Head of caudate nucleus (tissue), 42 donors: ENCODE results near the gene WFDC5.
"Not testable (repeated sequence)": the region's sequence is repeated elsewhere in the genome, so short reads cannot be mapped to it uniquely, and the experiment has no call there.

ENCODE experiments used
- DNase-seq, 42 donors: peaks; one replicate each; pipeline versions ENCODE4 v3.0.0 to v3.0.0-alpha.2; 2020 to 2021; ENCODE audit warnings: mixed read lengths in 7 of 42
- intact Hi-C: fragments of 100-400 bp; cut with DNase I; formaldehyde crosslinking; loops from one replicate; pipeline ENCODE4 v1.15.0; 2022

WFDC5 gene, protein sequence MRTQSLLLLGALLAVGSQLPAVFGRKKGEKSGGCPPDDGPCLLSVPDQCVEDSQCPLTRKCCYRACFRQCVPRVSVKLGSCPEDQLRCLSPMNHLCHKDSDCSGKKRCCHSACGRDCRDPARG

DNA sequence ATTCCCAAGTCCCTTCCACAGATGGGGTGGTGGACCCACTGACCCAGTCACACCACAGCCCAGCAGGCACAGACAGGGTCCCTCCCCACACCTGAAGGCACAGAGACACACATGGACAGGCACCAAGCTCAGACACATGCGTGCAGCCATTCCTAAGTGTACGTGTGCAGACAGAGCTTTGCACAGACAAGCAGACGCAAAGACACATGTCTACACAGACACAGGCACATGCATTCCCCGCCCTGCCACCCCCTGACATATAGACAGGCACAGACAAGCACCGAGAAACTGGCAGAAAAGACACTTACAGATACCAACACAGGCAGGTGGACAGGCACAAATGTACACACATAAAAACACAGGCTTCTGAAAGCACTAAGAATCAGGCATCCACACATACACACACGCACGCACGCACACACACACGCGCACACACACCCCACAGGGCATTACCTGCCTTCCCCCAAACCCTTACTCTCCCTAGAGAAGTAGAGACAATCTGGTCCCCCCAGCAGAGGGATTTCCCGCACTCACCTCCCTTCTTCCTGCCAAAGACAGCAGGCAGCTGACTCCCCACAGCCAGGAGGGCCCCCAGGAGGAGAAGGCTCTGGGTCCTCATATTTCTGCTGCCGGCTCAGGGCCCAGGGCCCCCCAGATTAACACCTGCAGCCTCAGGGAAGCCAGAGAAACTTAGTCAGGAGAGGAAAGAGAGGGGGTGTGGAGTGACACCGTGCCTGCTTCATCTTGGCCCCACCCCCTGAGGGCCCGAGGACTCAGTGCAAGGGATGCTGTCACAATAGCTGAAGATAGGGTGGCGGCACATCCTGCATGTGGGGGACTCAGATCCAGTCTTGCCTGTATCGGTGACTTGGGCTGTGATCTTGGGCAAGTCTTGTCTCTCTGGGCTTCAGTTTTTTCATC is at the start of gene WFDC5:
Gene WFDC5 (minus strand): TSS at position 710 of the 921 bp plus-strand sequence. CDS start 91 bp downstream, at position 619.
- peak in 1 of 42 donors; percentile 11 for DNase-seq
- intact Hi-C loops: no loop called here

DNA sequence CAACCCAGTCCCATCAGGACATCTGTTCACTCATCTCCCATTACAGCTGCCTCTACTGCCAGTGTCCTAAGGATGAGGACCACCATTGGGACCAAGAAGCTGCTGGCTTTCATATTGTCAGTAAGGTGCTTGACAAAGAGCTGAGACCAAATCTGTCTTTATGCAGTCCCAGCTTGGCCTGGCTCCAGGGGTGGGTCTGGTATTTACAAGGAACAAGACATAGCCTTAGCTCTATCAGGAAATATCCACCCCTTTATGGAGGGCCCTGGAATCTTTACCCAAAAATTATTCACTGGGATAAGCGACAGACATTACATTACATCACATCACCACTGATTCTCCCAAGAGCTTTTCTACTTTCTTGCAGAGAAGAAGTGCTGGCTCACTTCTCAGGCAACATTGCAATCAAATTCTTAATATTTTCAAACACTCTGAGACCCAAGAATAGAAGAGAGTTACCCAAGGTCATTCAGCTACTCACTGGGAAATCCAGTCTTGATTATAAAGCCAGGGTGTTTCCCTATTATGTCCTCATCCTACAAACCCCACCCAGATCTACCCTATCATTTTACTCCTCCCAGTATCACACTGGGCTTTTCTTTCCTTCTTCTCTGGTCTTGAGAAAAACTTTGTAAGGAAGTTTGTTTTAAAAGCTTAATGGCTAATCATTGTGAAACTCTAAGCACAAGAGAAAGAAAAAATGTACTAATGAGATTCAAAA is 48.3 kb upstream of the WFDC5 start:
- intact Hi-C loops: no loop called here

DNA sequence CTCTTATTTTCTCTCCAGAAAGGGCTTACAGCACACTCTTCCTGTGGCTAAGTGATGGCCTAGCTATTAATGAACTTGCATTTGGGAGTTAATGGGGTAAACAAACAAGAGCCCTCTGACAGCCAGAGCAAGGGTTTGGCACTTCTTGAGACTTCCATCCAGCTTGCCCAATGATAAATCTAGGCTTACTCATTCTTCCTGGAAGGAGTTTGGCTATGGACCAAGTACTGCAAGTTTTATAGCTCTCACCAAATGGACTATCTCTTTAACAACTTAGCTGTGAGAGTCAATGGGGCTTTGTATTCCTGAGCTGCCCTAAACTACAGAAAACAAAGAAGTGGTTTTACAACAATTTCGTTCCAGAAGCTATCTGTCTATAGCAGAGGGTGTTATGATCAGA is 43.0 kb upstream of the WFDC5 start:
- peak in 3 of 42 donors; percentile 12 to 47 (median 24) for DNase-seq
- intact Hi-C loops: no loop called here

More for the DNA sequence above, 48.3 kb upstream of the WFDC5 start:
- no peak for DNase-seq

DNA sequence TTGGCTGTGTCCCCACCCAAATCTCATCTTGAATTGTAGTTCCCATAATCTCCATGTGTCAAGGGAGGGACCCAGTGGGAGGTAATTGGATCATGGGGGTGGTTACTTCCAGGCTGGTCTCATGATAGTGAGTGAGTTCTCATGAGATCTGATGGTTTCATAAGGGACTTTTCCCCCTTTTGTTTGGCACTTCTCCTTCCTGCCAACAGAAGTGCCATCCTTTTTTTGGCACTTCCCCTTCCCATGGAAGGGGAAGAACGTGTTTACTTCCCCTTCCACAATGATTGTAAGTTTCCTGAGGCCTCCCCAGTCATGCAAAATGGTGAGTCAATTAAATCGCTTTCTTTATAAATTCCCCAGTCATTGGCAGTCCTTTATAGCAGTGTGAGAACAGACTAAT is 41.7 kb upstream of the WFDC5 start:
- DNase-seq: no peak
- intact Hi-C loops: no loop called here

DNA sequence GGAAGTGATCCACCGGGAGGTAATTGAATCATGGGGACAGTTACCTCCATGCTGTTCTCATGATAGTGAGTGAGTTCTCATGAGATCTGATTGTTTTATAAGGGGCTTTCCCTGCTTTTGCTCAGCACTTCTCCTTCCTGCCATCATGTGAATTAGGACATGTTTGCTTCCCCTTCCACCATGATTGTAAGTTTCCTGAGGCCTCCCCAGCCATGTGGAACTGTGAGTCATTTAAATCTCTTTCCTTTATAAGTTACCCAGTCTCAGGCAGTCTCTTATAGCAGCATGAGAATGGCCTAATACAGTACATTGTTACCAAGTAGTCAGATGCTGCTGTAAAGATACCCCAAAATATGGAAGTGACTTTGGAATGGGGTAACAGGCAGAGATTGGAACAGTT is 39.8 kb upstream of the WFDC5 start:
- DNase-seq, intact Hi-C loops: not testable (repeated sequence)

DNA sequence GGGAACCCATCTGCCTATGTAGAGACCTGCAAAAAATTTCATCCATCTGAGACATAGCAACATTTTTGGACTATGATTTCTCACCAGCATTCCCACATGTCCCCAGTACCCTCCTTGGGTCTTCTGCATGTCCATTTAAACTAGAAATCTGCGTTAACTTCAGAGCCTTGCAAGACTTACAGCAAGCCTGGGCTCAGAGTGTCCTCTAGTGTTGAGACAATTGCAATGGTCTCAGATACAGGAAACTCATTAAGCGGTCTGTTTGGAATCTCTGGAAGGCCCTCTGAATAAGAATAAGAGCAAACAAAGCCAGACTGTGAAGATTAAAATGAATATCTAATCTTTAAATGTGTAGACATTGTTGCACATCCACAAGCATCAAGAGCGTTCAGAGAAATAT is 39.2 kb upstream of the WFDC5 start:
- no peak for DNase-seq
- intact Hi-C loops: no loop called here

DNA sequence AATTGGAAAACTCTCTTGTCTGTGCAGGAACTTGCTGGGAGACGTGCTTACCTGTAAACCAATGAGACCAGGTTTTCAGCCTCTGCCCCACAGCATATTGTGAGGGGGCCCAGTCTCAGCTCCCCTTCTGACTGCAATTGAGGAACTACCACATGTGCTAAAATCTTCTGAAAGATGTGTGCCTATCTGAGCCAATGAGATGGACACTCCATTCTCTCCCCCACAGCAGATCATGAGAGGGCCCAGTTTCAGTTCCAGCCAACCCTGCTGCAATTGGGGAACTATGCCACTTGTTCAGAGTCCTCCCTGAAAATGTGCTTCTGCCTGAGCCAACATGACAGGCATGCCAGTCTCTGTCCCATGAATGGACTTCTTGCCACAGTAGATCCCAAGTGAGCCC is 38.8 kb upstream of the WFDC5 start:
- peak in 24 of 42 donors; percentile 5 to 50 (median 24) for DNase-seq
- intact Hi-C loops: no loop called here

DNA sequence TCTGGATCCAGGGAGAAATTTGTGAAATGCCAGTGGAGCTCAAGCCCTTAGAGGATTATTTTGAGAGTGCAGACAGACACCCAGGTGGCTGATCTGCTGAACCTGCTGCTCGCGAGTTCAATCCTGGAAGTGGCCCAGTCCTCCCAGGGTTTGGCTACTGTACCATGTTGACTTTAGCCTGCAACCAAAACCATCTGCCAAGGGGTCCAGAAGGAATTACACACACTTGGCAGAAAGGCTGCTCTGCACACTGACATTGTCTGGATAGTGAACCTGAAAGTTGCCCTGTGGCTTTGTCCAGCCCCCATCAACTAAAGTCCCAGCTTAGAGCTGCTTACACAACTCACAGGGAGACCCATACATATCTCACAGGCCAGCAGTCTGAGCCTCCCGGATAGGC is 38.2 kb upstream of the WFDC5 start:
- DNase-seq: no peak
- intact Hi-C loops: no loop called here

DNA sequence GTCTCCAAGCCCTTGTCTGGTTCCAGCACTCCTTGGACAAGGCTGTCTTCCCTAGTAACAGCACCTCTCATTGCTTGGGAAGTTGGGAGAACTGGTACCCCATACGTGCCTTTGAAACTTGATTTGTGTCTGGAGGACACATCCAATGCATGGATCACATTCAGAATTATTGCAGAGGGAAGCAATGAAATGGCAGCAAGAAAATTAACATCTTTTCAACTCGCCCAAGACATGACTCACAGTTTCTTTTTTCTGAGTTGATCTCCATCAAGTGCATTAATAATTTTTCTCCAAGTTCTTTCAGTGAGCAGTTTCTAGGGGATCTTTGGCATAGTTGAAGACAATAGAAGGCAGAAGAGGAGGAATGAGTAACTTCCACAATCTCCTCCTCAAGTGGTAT is 37.4 kb upstream of the WFDC5 start:
- no peak for DNase-seq
- intact Hi-C loops: no loop called here

DNA sequence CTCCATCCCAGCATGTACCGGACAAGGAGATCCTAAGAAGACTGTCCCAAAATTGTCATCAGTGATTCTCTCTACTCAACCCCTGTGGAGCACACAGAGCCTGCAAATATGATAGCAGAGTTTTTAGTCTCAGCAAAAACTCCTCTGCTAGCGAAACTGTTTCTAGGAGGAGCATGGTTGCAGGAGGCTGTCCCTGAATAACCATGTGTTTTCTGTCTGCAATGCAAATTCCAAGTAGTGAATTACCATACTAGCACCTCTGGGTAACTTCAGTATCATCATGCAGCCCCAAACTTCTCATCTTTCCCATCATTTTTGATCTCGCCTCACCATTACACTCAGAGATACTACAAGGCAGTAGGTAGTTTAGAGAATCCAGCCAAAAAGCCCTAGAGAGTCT is 34.1 kb upstream of the WFDC5 start:
- DNase-seq: no peak
- intact Hi-C loops: no loop called here

DNA sequence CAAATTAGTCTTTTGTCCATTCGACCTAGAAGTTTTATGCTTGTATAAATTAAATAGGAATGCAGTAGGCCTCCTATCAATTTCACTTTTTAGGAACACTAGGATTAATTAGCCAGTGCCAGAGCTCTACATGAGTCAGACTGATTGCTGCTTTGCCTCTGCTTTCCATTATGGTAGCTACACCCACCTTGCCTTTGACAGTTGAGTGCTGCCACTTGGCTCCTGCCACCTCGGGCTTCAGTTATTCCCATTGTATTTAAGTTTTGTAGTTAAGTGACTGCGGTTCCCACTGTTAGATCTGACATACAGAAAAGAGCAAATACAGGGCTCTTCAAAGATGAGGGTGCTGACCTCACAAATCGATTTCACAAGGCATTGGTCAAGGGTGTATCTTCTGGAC is 25.9 kb upstream of the WFDC5 start:
- intact Hi-C loops: no loop called here
- peak in 31 of 42 donors; percentile 6 to 81 (median 42) for DNase-seq

DNA sequence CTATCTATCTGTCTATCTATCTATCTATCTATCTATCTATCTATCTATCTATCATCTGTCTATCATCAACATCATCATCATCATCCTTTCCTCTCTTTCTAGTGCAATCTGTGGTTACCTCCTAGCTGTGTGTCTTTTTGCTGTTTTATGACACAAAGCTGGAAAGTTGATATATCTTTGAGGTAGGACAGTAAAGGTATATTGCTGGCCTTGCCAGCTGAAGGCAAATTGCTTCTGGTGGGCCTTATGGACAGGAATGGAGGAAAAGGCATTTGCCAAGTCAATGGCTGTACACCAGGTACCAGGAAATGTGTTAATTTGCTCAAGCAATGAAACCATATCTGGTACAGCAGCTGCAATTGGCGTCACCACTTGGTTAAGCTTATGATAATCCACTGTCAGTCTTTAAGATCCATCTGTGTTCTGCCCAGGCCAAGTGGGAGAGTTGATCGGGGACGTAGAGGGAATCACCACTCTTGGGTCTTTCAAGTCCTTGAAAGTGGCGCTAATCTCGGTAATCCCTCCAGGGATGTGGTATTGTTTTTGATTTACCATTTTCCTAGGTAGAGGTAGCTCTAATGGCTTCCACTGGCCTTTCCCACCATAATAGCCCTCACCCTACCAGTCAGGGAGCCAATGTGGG is 24.9 kb upstream of the WFDC5 start:
- intact Hi-C loops, DNase-seq: not testable (repeated sequence)

DNA sequence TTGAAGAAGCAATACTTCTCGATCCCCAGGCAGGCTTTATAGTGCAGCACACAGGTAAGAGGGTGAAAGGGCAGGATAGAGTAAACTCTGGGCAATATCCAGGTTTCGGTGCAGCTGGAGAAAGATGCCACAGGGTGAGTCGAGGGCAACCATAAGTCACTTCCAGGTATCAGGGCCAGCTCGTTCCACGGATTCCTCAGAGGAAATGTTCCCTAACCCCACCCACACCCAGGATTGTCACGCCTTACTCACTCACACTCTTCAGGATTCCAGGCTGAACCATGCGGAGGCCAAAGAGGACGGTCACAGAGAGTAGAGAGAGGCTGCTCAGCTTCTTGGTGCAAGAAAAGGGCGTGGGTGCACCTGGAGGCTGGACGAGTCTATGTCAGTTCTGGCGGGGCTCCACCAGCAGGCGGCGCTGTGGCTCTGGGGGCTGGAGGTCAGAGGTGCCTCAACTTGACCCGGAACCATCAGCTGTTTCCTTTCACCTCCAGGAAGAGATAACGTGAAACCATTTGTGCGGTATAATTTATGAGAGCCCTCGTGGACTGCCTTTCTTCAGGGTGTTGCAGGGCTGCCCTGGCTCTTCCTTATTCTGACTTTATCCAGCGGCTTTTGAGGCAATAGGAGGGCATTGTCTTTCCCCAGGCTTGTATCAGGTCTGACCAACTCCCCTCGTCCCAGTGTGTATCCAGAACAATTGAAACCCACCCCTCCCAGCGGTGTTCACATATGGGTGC is 23.8 kb upstream of the WFDC5 start:
- intact Hi-C loops: no loop called here
- peak in 20 of 42 donors; percentile 13 to 73 (median 38) for DNase-seq

DNA sequence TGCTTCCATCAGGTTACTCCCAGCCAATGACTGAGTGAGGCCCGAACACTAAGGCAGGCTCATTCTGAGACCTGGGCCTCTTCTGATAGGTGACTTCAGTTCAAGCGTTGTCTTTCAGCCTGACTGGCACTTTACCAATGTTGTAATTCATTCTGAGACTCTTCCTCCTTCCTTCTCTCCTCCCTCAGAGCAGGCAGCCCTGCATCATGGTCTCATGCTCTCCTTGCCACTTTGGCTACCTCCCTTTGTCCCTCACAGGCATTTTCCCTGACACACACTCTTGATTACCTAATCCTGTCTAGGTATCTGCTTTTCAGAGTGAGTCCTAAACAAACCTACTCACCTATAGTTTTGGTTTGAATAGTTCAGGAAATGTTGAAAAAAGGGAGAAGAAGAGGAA is 21.9 kb upstream of the WFDC5 start:
- intact Hi-C loops: no loop called here
- no peak for DNase-seq

DNA sequence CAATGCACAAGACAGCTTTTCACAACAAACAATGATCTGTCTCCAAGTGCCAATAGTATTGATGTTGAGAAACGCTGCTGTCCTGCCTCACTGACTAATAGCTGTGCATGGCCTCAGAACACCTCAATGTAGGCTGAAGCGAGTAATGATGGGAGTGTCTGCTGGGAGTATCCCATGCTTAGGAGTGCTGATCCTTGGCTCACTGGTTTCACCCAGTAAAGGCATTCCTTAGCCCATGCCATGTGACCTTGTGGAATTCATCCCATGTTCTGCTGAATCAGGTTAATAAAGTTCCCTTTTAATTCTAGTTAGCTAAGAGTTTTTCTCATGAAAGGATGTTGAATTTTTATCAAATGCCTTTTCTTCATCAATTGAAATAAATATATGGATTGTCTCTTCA is 13.1 kb upstream of the WFDC5 start:
- DNase-seq: no peak

DNA sequence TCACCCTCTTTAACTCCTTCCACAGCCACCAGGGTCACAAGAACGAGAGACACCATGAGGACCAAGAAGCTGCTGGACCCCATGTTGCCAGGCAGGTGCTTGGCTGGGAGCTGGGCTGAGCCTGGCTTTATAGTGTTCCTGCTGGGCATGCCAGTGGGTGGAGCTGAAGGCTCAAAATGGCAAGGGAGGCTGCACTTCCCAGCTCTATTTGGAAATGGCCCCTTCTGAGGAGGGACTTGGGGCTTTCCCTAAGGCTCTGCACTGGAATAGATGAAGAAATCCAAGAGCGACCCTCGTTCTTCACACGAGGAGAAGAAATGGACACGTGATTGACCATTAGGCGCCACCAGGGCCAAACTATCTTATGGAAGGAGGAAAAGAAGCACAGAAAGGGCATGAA is 9.4 kb upstream of the WFDC5 start, which contains the start of gene WFDC12:
Gene WFDC12 (minus strand): TSS at position 101 of the 400 bp plus-strand sequence. CDS start 18 bp downstream, at position 83.
- intact Hi-C loops: no loop called here
- DNase-seq: no peak

More for the DNA sequence above, 13.1 kb upstream of the WFDC5 start:
- intact Hi-C loops: no loop called here

DNA sequence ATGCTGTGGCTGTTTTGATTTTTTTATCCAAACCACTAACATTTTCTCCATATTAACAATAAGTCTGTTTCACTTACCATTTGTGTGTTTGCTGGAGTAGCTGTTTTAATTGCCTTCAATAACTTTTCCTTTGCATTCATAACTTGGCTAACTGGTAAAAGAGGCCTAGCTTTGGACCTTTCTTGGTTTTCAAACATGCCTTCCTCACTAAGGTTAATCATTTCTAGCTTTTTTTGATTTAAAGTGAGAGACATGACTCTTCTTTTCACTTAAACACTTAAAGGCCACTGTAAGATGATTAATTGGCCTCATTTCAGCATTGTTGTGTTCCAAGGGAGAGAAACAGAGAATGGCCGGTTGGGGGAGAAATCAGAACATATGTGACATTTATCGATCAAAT is 6.4 kb upstream of the WFDC5 start:
- intact Hi-C loops: no loop called here
- DNase-seq: no peak

DNA sequence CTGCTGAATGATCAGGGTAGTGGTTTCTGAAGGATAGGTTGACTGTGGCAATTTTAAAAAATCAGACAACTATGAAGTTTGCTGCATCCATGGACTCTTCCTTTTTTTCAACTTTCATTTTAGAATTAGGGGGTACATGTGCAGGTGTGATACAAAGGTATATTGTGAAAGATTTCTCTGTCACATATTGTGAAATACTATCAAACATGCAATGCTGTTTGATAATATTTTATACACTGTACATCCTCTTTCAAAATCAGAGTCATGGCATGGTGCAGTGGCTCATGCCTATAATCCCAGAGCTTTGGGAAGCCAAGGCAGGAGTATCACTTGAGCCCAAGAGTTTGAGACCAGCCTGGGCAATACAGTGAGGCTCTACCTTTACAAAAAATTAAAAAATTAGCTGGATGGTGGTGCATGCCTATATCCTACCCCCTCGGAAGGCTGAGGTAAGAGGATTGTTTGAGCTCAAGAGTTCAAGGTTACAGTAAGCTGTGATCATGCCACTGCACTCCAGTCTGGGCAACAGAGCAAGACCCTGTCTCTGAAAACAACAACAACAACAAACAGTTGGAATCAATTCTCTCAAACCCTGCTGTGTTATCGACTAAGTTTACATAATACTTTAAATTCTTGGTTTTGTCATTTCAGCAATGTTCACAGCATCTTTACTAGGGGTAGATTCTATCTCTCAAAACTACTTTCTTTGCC is 4.7 kb upstream of the WFDC5 start:
- DNase-seq: no peak
- intact Hi-C loops: no loop called here
